A673 (cell line): ENCODE data around the gene CREB1. TPM values are rescaled to one million over a fixed set of nuclear protein-coding genes. Genes with fewer than 3 reads are reported as not detected.

Experiments
- BruUV-seq: library from RNA; stranded (reverse); fragments of 400-500 nt; replicated peaks from 2 replicates; lab custom pipeline; 2021; lab: Mats Ljungman, UMichigan
- CTCF ChIA-PET: fragments of 300-600 bp; sonication (Branson Sonifier 250); formaldehyde crosslinking; loops from one replicate; lab custom pipeline; 2022; ENCODE audit warnings: antibody characterized with exemption; lab: Charles Lee
- POLR2A ChIA-PET: fragments of 300-600 bp; sonication (Branson Sonifier 250); formaldehyde crosslinking; loops from one replicate; lab custom pipeline; 2022; ENCODE audit warnings: antibody characterized with exemption; ENCODE audit not compliant: low non-redundant PET; lab: Charles Lee
- DNase-seq: peaks from one replicate; pipeline ENCODE4 v3.0.0-alpha.2; 2015; ENCODE audit warnings: low spot score
- H3K27ac ChIP-seq: fragments of 200-600 bp; sonication (generic); 2 replicates; pipeline ENCODE4 v1.5.1; 2016; ENCODE audit warnings: mixed run types, low read depth, mild to moderate bottlenecking, mixed read lengths, antibody characterized with exemption, low read length; ENCODE audit not compliant: poor library complexity, severe bottlenecking
- H3K27me3 ChIP-seq: fragments of 200-600 bp; sonication (generic); replicated peaks from 2 replicates; pipeline ENCODE4 v1.6.1; 2017; ENCODE audit warnings: mixed run types, low read depth, mild to moderate bottlenecking, mixed read lengths, antibody characterized with exemption, low read length; ENCODE audit not compliant: insufficient read depth, poor library complexity
- H3K36me3 ChIP-seq: fragments of 200-600 bp; sonication (generic); 2 replicates; pipeline ENCODE4 v1.6.1; 2016; ENCODE audit warnings: mixed run types, mild to moderate bottlenecking, mixed read lengths, antibody characterized with exemption, low read length; ENCODE audit not compliant: insufficient read depth, poor library complexity, severe bottlenecking
- H3K4me1 ChIP-seq: fragments of 200-600 bp; sonication (generic); 2 replicates; pipeline ENCODE4 v1.6.1; 2017; ENCODE audit warnings: mixed run types, mild to moderate bottlenecking, mixed read lengths, antibody characterized with exemption, low read length; ENCODE audit not compliant: insufficient read depth, poor library complexity, severe bottlenecking
- H3K4me3 ChIP-seq: fragments of 200-600 bp; sonication (generic); 2 replicates; pipeline ENCODE4 v1.5.1; 2016; ENCODE audit warnings: low read depth, mixed run types, mild to moderate bottlenecking, mixed read lengths, low read length; ENCODE audit not compliant: poor library complexity, severe bottlenecking
- H3K9me3 ChIP-seq: fragments of 200-600 bp; sonication (generic); 2 replicates; pipeline ENCODE4 v1.6.1; 2016; ENCODE audit warnings: mixed run types, low read depth, mild to moderate bottlenecking, mixed read lengths, antibody characterized with exemption, low read length; ENCODE audit not compliant: poor library complexity, severe bottlenecking
- CTCF ChIP-seq: fragments of 300-800, 200-600 bp; sonication (generic); conservative IDR thresholded peaks from 2 replicates; pipeline ENCODE4 v1.5.1; 2017; ENCODE audit warnings: low read depth, mild to moderate bottlenecking, antibody characterized with exemption, low read length, moderate library complexity, mixed read lengths
- EZH2 ChIP-seq: fragments of 200-600 bp; sonication (generic); IDR thresholded peaks from 2 replicates; pipeline ENCODE4 v1.6.1; 2017; ENCODE audit warnings: borderline replicate concordance, low read depth, mild to moderate bottlenecking, mixed read lengths, antibody characterized with exemption, low read length; ENCODE audit not compliant: poor library complexity, severe bottlenecking
- intact Hi-C: fragments of 100-400 bp; cut with micrococcal nuclease; formaldehyde crosslinking; loops from one replicate; pipeline ENCODE4 v1.10.0; 2022; ENCODE audit not compliant: unreplicated experiment
- total RNA-seq: library from RNA; stranded (reverse); gene quantifications from 2 replicates; pipeline ENCODE4 v1.2.3, GENCODE V29; 2021

CREB1 gene
- total RNA-seq, 1 experiment from 2014 or later = 78.5 TPM

GRCh38 chr2:207614824-207615223, 85.1 kb downstream of the CREB1 start:
- TF ChIP-seq CTCF (no peak), EZH2 (no peak)
- intact Hi-C loops = no loop called here
- BruUV-seq = no TSS peak
- Histone ChIP-seq H3K9me3 (no peaks in the 10 kb centered on the region), H3K27ac (no peak overlapping the region), H3K4me3 (no peak overlapping the region), H3K27me3 (no peaks in the 10 kb centered on the region), H3K4me1 (no peaks in the 10 kb centered on the region), H3K36me3 (peaks cover 18% of the 10 kb centered on the region)
- no peak for DNase-seq
- CTCF ChIA-PET = no interaction called here
- POLR2A ChIA-PET = no interaction called here

- DNase-seq = no peak
- intact Hi-C loops = no loop called here
- ChIA-PET CTCF (no interaction called here), POLR2A (no interaction called here)
- no peaks in the 10 kb centered on the region for H3K27me3 ChIP-seq
- H3K36me3 ChIP-seq = peaks cover 21% of the 10 kb centered on the region
- H3K4me3 ChIP-seq = no peak overlapping the region
- no peaks in the 10 kb centered on the region for H3K9me3 ChIP-seq
- TF ChIP-seq EZH2 (no peak), CTCF (no peak)
- H3K27ac ChIP-seq = no peak overlapping the region
- H3K4me1 ChIP-seq = no peaks in the 10 kb centered on the region
- no TSS peak for BruUV-seq
Measured at GRCh38 chr2:207616185-207616584, 86.4 kb downstream of the CREB1 start.

GRCh38 chr2:207617011-207617671, 87.4 kb downstream of the CREB1 start:
- CTCF ChIA-PET = no interaction called here
- intact Hi-C loops = no loop called here
- H3K36me3 ChIP-seq = peaks cover 21% of the 10 kb centered on the region

More at GRCh38 chr2:207617011-207617671, 87.4 kb downstream of the CREB1 start:
- H3K4me3 ChIP-seq = no peak overlapping the region
- H3K4me1 ChIP-seq = peaks cover 5% of the 10 kb centered on the region
- TF ChIP-seq EZH2 (no peak), CTCF (no peak)
- no peak overlapping the region for H3K27ac ChIP-seq
- H3K9me3 ChIP-seq = no peaks in the 10 kb centered on the region
- no TSS peak for BruUV-seq
- POLR2A ChIA-PET = no interaction called here
- no peaks in the 10 kb centered on the region for H3K27me3 ChIP-seq
- no peak for DNase-seq
